Kidney (tissue), 22 donors: ENCODE measurements around the gene RIN2. TPM values are rescaled to one million over a fixed set of nuclear protein-coding genes. Genes with fewer than 3 reads are reported as not detected.

ENCODE experiments used
- DNase-seq, 5 donors: peaks; one replicate each; pipeline ENCODE4 v3.0.0-alpha.2; 2013 to 2020
- FAIRE-seq: peaks from 2 replicates; lab custom pipeline; 2012; peaks lifted over from hg19 to GRCh38; lab: Jason Lieb, UNC
- H3K27ac ChIP-seq, 2 donors: one replicate each; pipeline ENCODE4 v1.7.0; 2013; ENCODE audit warnings: low read depth in 2 of 2, low read length in 2 of 2, inconsistent platforms in 1 of 2
- H3K27me3 ChIP-seq: one replicate; pipeline ENCODE4 v1.7.1; 2013; ENCODE audit warnings: low read length, inconsistent platforms; ENCODE audit not compliant: control insufficient read depth, insufficient read depth
- H3K36me3 ChIP-seq, 3 donors: one replicate each; pipeline versions ENCODE4 v1.7.0 to v1.7.1; 2013; ENCODE audit warnings: low read length in 3 of 3, control low read depth in 1 of 3, inconsistent platforms in 1 of 3; ENCODE audit not compliant: insufficient read depth in 3 of 3, control insufficient read depth in 2 of 3
- H3K4me1 ChIP-seq, 3 donors: one replicate each; pipeline versions ENCODE4 v1.7.0 to v1.7.1; 2013; ENCODE audit warnings: low read length in 3 of 3, inconsistent platforms in 1 of 3, low read depth in 1 of 3; ENCODE audit not compliant: control insufficient read depth in 2 of 3, insufficient read depth in 2 of 3
- H3K4me3 ChIP-seq, 3 donors: one replicate each; pipeline versions ENCODE4 v1.7.0 to v1.8.1; 2013; ENCODE audit warnings: low read length in 3 of 3, control low read depth in 1 of 3, inconsistent platforms in 1 of 3
- H3K9ac ChIP-seq, 3 donors: one replicate each; pipeline versions ENCODE4 v1.7.0 to v1.7.1; 2013; ENCODE audit warnings: low read length in 3 of 3, control low read depth in 1 of 3, inconsistent platforms in 1 of 3
- H3K9me3 ChIP-seq, 3 donors: one replicate each; pipeline versions ENCODE4 v1.7.0 to v1.7.1; 2013; ENCODE audit warnings: low read length in 3 of 3, control low read depth in 1 of 3, inconsistent platforms in 1 of 3; ENCODE audit not compliant: control insufficient read depth in 2 of 3, insufficient read depth in 1 of 3
- CTCF ChIP-seq: IDR thresholded peaks from 3 replicates; pipeline ENCODE4 v1.5.1; 2012; ENCODE audit warnings: mild to moderate bottlenecking, moderate library complexity, borderline replicate concordance; ENCODE audit not compliant: insufficient read depth; ENCODE audit errors: extremely low read depth
- intact Hi-C: fragments of 100-400 bp; cut with DNase I; formaldehyde crosslinking; loops from one replicate; pipeline ENCODE4 v1.11.1; 2022
- long read RNA-seq, 10 donors: library from polyadenylated mRNA in 1 of 10; unstranded in 1 of 10; transcript quantifications; one replicate each; pipeline ENCODE4 v2.0.0 and lab custom pipeline, GENCODE V29; 2021 to 2026
- polyA plus RNA-seq: library from polyadenylated mRNA; stranded (reverse); fragments of 350-450 nt; fragmentation: Illumina TruSeq; extraction: RNeasy Lipid Tissue Mini Kit (QIAGEN cat#74804); gene quantifications from one replicate; pipeline ENCODE4 v1.2.3, GENCODE V29; 2014; ENCODE audit warnings: low read depth, low replicate concordance; ENCODE audit not compliant: insufficient read depth
- total RNA-seq: library from RNA; stranded (reverse); fragmentation: NEBNext Ultra II Directional; extraction: Animal tissue kit (Norgen Biotek cat#: 25700); gene quantifications from one replicate; pipeline ENCODE4 v1.2.1, GENCODE V29; 2021
- donor health status: control.
- donor health status: control.
- donor health status: control.
- donor health status: control.
- donor health status: control.
- donor health status: DM: yes; HTN: yes; CAD: no.
- donor health status: Normal renal cell carcinoma (clear cell type).

Gene RIN2
- total RNA-seq (109 TPM), polyA plus RNA-seq (20.2 TPM)
- long read RNA-seq, donor 1, partial matches to known transcripts: 29 of 29 reads
- long read RNA-seq, donor 1, other reads (novel, unspliced or antisense): 0 of 29 reads
- long read RNA-seq, donor 2: 0 reads
- long read RNA-seq, donor 3: 0 reads
- long read RNA-seq, donor 4: 0 reads
- long read RNA-seq, donor 5, partial matches to known transcripts: 0 of 1 reads
- long read RNA-seq, donor 5, other reads (novel, unspliced or antisense): 0 of 1 reads
- long read RNA-seq, donor 6, full-length matches to known transcripts: 1 of 1 reads
- long read RNA-seq, donor 6, partial matches to known transcripts: 0 of 1 reads
- long read RNA-seq, donor 6, other reads (novel, unspliced or antisense): 0 of 1 reads
- long read RNA-seq, donor 7, full-length matches to known transcripts: 1 of 57 reads
- long read RNA-seq, donor 7, partial matches to known transcripts: 39 of 57 reads
- long read RNA-seq, donor 7, other reads (novel, unspliced or antisense): 17 of 57 reads
- long read RNA-seq, donor 8, partial matches to known transcripts: 9 of 9 reads
- long read RNA-seq, donor 8, other reads (novel, unspliced or antisense): 0 of 9 reads
- long read RNA-seq, donor 9: 0 reads
- long read RNA-seq, donor 10: 0 reads

- peak within 1 kb of the TSS; percentile 74 to 95 (median 93) for H3K9ac ChIP-seq
- intact Hi-C loops: no loop called here
- TF ChIP-seq CTCF: no peak
- no peak for DNase-seq
- FAIRE-seq: no peak
- peak within 1 kb of the TSS; percentile 95 to 98 for H3K27ac ChIP-seq
- H3K36me3 ChIP-seq: no peaks in the 10 kb centered on the region
- H3K27me3 ChIP-seq: no peaks in the 10 kb centered on the region
- peaks cover 0 to 15% (median 13%) of the 10 kb centered on the region in 3 donors for H3K4me1 ChIP-seq
- no peaks in the 10 kb centered on the region for H3K9me3 ChIP-seq
- peak within 1 kb of the TSS; percentile 79 to 89 (median 82) for H3K4me3 ChIP-seq
Measured at GRCh38 chr20:19758133-19758500, at the start of gene RIN2. Gene RIN2, plus strand, starts transcription at chr20:19758258. Its CDS starts 131,344 bp downstream, at chr20:19889602.

DNA sequence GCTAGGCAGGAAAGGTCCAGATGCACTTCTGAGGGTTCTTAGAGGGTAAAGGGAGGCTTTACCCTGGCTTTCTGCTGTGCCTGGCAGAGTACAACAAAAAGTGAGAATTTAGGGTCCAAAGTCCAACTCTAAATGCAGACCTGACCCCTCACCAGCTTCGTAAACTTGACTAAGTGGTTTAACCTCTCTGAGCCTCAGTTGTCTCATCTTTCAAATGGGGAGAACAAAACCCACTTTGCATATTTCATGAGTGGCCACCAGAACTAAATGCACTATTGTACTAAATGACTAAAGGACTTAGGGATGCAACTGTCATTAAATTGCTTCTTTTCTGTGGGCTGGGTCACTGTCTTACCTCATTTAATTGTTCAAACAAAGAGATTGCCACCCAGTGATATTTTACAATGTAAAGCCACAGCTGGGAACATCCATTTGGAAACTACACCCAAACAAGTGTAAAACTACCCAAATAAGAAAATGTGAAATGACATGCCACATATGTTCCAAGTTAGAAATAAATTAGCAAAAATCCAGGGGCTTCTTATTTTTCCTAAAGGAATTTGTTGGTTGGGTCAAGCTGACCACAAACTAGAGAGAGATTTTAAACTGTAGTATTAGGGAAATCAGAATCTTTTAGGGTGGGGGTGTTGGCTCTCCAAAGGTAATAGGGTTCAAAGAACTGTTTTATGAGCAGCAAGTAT is 48.3 kb upstream of the RIN2 start:
- intact Hi-C loops: no loop called here
- no peak for FAIRE-seq
- Histone ChIP-seq H3K36me3 (no peaks in the 10 kb centered on the region), H3K27ac (no peak overlapping the region), H3K27me3 (no peaks in the 10 kb centered on the region), H3K9me3 (no peaks in the 10 kb centered on the region), H3K4me1 (peaks cover 13 to 17% (median 16%) of the 10 kb centered on the region in 3 donors), H3K4me3 (no peak overlapping the region), H3K9ac (no peak overlapping the region)
- no peak for TF ChIP-seq CTCF
- peak in 1 of 5 donors; percentile 3 for DNase-seq

DNA sequence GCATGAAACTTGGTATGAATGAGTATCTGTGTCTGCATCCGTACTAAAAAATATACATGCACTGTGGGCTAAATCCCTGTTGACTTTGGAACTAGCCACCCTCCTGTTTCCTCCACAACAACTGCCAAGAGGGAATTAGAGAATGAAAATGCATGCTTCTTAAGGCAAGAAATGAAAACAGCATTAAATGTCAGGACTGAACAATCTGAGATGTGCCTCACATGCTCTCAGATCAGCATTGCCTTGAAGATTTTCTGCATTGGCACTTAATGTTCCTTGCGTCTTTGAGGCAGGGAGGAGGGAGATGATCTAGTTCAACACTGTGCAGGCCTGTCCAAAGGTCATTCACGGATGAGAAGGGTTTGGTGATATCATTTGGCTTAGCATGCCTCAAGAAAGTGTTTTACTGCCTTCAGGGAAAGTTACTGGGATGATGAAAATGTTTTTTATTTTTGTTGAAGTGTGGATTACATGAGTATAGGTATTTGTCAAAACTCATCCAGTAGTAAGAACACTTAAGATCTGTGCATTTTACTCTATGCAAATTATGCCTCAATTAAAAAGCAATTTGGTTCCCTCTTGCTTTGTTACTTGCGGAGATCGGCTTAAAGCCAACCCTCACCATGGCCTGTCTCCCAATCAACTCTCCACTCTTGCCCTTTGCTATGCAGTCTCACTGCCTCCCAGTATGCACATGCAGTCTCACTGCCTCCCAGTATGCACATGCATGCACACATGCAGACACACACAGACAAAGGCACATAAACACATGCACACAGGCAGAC is 47.5 kb upstream of the RIN2 start:
- DNase-seq (peak in 3 of 5 donors; percentile 23 to 74 (median 55)), FAIRE-seq (no peak)
- H3K27ac ChIP-seq: no peak overlapping the region
- H3K9ac ChIP-seq: no peak overlapping the region
- H3K9me3 ChIP-seq: no peaks in the 10 kb centered on the region
- peaks cover 16 to 17% (median 17%) of the 10 kb centered on the region in 3 donors for H3K4me1 ChIP-seq
- H3K36me3 ChIP-seq: no peaks in the 10 kb centered on the region
- H3K4me3 ChIP-seq: no peak overlapping the region
- intact Hi-C loops: no loop called here
- H3K27me3 ChIP-seq: no peaks in the 10 kb centered on the region
- no peak for TF ChIP-seq CTCF
